HepG2 (cell line): ENCODE data around the gene NMNAT1. TPM values are rescaled to one million over a fixed set of nuclear protein-coding genes. Genes with fewer than 3 reads are reported as not detected.

Source experiments
- CEBPG ChIP-seq: IDR thresholded peaks from 2 replicates; pipeline ENCODE4 v1.6.1; 2016
- ESRRA ChIP-seq: sonication (generic); formaldehyde crosslinking; IDR thresholded peaks from 2 replicates; pipeline ENCODE4 v1.5.1; 2020; ENCODE audit warnings: mild to moderate bottlenecking, low read depth, missing genetic modification reagents
- HOXA5 ChIP-seq: sonication (generic); formaldehyde crosslinking; IDR thresholded peaks from 2 replicates; pipeline ENCODE4 v1.4.0; 2020; ENCODE audit warnings: missing genetic modification reagents
- POLR2AphosphoS2 ChIP-seq: IDR thresholded peaks from 2 replicates; pipeline ENCODE4 v1.6.1; 2011; ENCODE audit warnings: low read depth, low read length, improper control_type of control experiment
- RFX1 ChIP-seq: fragments of 450-650 bp; IDR thresholded peaks from 2 replicates; pipeline ENCODE4 v1.6.1; 2017
- RFXANK ChIP-seq: IDR thresholded peaks from 2 replicates; pipeline ENCODE4 v1.6.1; 2016
- SKI ChIP-seq: fragments of 450-650 bp; IDR thresholded peaks from one replicate; pipeline ENCODE4 v1.6.1; 2018; ENCODE audit warnings: mild to moderate bottlenecking; ENCODE audit not compliant: partially characterized antibody
- SNAI1 ChIP-seq: sonication (generic); formaldehyde crosslinking; IDR thresholded peaks from 2 replicates; pipeline ENCODE4 v1.5.0; 2020; ENCODE audit warnings: mild to moderate bottlenecking, missing genetic modification reagents, borderline replicate concordance
- SNRNP70 ChIP-seq: fragments of 200-400 bp; formaldehyde crosslinking; IDR thresholded peaks from 2 replicates; pipeline ENCODE4 v1.6.1; 2017; ENCODE audit warnings: mild to moderate bottlenecking, low read depth, low read length, moderate library complexity
- STAG1 ChIP-seq: sonication (generic); formaldehyde crosslinking; IDR thresholded peaks from 2 replicates; pipeline ENCODE4 v1.4.0; 2020; ENCODE audit warnings: missing genetic modification reagents
- YY1 ChIP-seq: IDR thresholded peaks from 2 replicates; pipeline ENCODE4 v1.6.1; 2011; ENCODE audit warnings: low read length, low read depth, moderate library complexity, mild to moderate bottlenecking; ENCODE audit not compliant: insufficient read depth, insufficient replicate concordance
- ZFP41 ChIP-seq: sonication (generic); formaldehyde crosslinking; IDR thresholded peaks from 2 replicates; pipeline ENCODE4 v1.4.0; 2020; ENCODE audit warnings: mild to moderate bottlenecking, missing genetic modification reagents, borderline replicate concordance
- ZFYVE20 ChIP-seq: sonication (generic); formaldehyde crosslinking; IDR thresholded peaks from 2 replicates; pipeline ENCODE4 v1.8.0; 2023; ENCODE audit warnings: low read depth, mild to moderate bottlenecking, moderate library complexity, missing genetic modification reagents, borderline replicate concordance
- ZNF138 ChIP-seq: sonication (generic); formaldehyde crosslinking; IDR thresholded peaks from 2 replicates; pipeline ENCODE4 v1.5.0; 2020; ENCODE audit warnings: mild to moderate bottlenecking, low read depth, missing genetic modification reagents
- ZNF160 ChIP-seq: sonication (generic); formaldehyde crosslinking; IDR thresholded peaks from 2 replicates; pipeline ENCODE4 v1.8.0; 2022; ENCODE audit warnings: mild to moderate bottlenecking, inconsistent platforms, missing genetic modification reagents
- ZNF331 ChIP-seq: sonication (generic); formaldehyde crosslinking; IDR thresholded peaks from 2 replicates; pipeline ENCODE4 v1.4.0; 2020; ENCODE audit warnings: missing genetic modification reagents
- ZNF724P ChIP-seq: sonication (generic); formaldehyde crosslinking; IDR thresholded peaks from 2 replicates; pipeline ENCODE4 v1.8.0; 2022; ENCODE audit warnings: missing genetic modification reagents, borderline replicate concordance
- ZNF737 ChIP-seq: sonication (generic); formaldehyde crosslinking; IDR thresholded peaks from 2 replicates; pipeline ENCODE4 v1.5.0; 2020; ENCODE audit warnings: missing genetic modification reagents, mild to moderate bottlenecking, borderline replicate concordance
- ZNF746 ChIP-seq: sonication (generic); formaldehyde crosslinking; IDR thresholded peaks from 2 replicates; pipeline ENCODE4 v1.8.0; 2022; ENCODE audit warnings: mild to moderate bottlenecking, missing genetic modification reagents
- polyA plus RNA-seq, 8 experiments: library from polyadenylated mRNA; depleted of rRNA in 3 of 8; stranded (reverse) in 7 of 8; unstranded in 1 of 8; fragments of >200 nt; fragmentation: Illumina TruSeq in 4 of 8; extraction: Trizol in 4 of 8; gene quantifications; 2 replicates each; pipeline versions ENCODE4 v1.2.1 to v1.2.3, GENCODE V29; 2011 to 2016; ENCODE audit warnings: low read depth in 4 of 8, missing spikeins in 1 of 8, mixed read lengths in 1 of 8; ENCODE audit not compliant: insufficient read depth in 1 of 8
- total RNA-seq, 5 experiments: library from RNA; depleted of rRNA; stranded (reverse); fragments of >200 nt; fragmentation: Illumina TruSeq; extraction: Trizol; gene quantifications; 2 replicates each; pipeline ENCODE4 v1.2.3, GENCODE V29; 2016; ENCODE audit warnings: low read depth in 1 of 5
- TF ChIP-seq, protein P1 (sequence below): sonication (generic); formaldehyde crosslinking; IDR thresholded peaks from 2 replicates; pipeline ENCODE4 v1.4.0; 2020; ENCODE audit warnings: mild to moderate bottlenecking, missing genetic modification reagents
- TF ChIP-seq, protein P2 (sequence below): sonication (generic); formaldehyde crosslinking; IDR thresholded peaks from 2 replicates; pipeline ENCODE4 v1.8.1; 2022; ENCODE audit warnings: mild to moderate bottlenecking, missing genetic modification reagents
- TF ChIP-seq, protein P3 (sequence below): sonication (generic); formaldehyde crosslinking; IDR thresholded peaks from 2 replicates; pipeline ENCODE4 v1.5.1; 2020; ENCODE audit warnings: missing genetic modification reagents, mild to moderate bottlenecking, borderline replicate concordance

The NMNAT1 gene
- total and polyA plus RNA-seq, 2 of the 13 experiments (the other 11 are each of a cell fraction or from before 2014, with no cell fraction given) = 5.6 to 12.2 TPM

DNA sequence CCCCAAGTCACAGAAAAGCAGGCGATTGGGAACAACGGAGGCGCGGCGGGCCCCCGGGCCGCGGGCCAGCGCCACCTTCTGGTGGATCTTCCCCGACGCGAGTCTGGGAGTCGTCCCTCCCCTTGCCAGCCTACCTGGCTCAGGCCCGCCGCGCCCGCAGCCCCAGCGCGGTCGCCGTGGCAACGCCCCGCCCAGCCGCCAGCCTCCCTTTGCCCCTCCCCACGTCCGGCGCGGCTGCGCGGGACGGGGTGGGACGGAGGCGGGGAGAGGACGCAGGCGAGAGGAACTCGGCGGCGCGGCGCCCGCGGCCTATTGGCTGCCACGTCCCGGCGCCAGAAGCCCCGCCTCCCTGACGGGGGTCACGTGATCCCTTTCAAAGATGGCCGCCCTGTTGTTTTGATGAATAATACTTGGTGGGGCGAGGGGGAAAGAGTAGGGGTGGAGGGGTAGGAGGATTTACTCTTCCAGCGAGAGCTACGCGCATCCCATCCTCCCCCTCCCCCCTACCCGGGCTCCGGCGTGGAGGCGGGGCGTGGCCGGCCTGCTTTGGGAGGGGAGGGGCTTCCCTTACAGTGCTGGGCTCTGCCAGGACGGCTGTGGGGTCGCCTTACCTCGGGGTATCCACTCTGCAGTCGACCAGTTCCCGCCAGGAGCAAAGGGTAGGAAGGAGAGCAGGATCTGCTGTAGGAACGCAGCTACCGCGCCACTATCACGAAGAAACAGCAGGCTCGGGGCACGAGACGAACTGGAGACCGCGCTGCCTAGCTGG is 89.5 kb downstream of the NMNAT1 start, which contains the start of gene UBE4B (continued):
- TF ChIP-seq, protein P1, sequence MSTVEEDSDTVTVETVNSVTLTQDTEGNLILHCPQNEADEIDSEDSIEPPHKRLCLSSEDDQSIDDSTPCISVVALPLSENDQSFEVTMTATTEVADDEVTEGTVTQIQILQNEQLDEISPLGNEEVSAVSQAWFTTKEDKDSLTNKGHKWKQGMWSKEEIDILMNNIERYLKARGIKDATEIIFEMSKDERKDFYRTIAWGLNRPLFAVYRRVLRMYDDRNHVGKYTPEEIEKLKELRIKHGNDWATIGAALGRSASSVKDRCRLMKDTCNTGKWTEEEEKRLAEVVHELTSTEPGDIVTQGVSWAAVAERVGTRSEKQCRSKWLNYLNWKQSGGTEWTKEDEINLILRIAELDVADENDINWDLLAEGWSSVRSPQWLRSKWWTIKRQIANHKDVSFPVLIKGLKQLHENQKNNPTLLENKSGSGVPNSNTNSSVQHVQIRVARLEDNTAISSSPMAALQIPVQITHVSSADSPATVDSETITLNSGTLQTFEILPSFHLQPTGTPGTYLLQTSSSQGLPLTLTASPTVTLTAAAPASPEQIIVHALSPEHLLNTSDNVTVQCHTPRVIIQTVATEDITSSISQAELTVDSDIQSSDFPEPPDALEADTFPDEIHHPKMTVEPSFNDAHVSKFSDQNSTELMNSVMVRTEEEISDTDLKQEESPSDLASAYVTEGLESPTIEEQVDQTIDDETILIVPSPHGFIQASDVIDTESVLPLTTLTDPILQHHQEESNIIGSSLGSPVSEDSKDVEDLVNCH (CRISPR knock-in tag) = no peak
- no peak for TF ChIP-seq SNAI1 (CRISPR knock-in tag)
- peak; percentile 100 for TF ChIP-seq ZNF331 (CRISPR knock-in tag)
- no peak for TF ChIP-seq ZNF160 (CRISPR knock-in tag)
- no peak for TF ChIP-seq ZFP41 (CRISPR knock-in tag)
- peak; percentile 76 for TF ChIP-seq STAG1
- TF ChIP-seq CEBPG (CRISPR knock-in tag) = no peak
- TF ChIP-seq, protein P2, sequence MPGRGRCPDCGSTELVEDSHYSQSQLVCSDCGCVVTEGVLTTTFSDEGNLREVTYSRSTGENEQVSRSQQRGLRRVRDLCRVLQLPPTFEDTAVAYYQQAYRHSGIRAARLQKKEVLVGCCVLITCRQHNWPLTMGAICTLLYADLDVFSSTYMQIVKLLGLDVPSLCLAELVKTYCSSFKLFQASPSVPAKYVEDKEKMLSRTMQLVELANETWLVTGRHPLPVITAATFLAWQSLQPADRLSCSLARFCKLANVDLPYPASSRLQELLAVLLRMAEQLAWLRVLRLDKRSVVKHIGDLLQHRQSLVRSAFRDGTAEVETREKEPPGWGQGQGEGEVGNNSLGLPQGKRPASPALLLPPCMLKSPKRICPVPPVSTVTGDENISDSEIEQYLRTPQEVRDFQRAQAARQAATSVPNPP (CRISPR knock-in tag) = no peak
- TF ChIP-seq ZFYVE20 (CRISPR knock-in tag) = no peak
- TF ChIP-seq HOXA5 = no peak
- peak; percentile 83 for TF ChIP-seq SKI
- TF ChIP-seq ZNF138 = no peak
- TF ChIP-seq ESRRA (CRISPR knock-in tag) = no peak
- TF ChIP-seq ZNF746 = no peak; the same call in 1 of the 2 replicates
- no peak for TF ChIP-seq ZNF737 (CRISPR knock-in tag)
- TF ChIP-seq, protein P3, sequence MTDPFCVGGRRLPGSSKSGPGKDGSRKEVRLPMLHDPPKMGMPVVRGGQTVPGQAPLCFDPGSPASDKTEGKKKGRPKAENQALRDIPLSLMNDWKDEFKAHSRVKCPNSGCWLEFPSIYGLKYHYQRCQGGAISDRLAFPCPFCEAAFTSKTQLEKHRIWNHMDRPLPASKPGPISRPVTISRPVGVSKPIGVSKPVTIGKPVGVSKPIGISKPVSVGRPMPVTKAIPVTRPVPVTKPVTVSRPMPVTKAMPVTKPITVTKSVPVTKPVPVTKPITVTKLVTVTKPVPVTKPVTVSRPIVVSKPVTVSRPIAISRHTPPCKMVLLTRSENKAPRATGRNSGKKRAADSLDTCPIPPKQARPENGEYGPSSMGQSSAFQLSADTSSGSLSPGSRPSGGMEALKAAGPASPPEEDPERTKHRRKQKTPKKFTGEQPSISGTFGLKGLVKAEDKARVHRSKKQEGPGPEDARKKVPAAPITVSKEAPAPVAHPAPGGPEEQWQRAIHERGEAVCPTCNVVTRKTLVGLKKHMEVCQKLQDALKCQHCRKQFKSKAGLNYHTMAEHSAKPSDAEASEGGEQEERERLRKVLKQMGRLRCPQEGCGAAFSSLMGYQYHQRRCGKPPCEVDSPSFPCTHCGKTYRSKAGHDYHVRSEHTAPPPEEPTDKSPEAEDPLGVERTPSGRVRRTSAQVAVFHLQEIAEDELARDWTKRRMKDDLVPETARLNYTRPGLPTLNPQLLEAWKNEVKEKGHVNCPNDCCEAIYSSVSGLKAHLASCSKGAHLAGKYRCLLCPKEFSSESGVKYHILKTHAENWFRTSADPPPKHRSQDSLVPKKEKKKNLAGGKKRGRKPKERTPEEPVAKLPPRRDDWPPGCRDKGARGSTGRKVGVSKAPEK (CRISPR knock-in tag) = no peak
- TF ChIP-seq RFX1 = peak; percentile 99
- no peak for TF ChIP-seq POLR2AphosphoS2
- TF ChIP-seq YY1 = peak; percentile 95
- no peak for TF ChIP-seq SNRNP70
- TF ChIP-seq ZNF724P (CRISPR knock-in tag) = 0 out of 2 replicates have a peak, but pooled peaks have one; percentile 21
- no peak for TF ChIP-seq RFXANK (CRISPR knock-in tag)
